Uterus (tissue), 4 donors: ENCODE data around the gene ADRA2C. TPM values are rescaled to one million over a fixed set of nuclear protein-coding genes. Genes with fewer than 3 reads are reported as not detected.

ENCODE experiments used
- DNase-seq, 2 donors: peaks; one replicate each; pipeline ENCODE4 v3.0.0-alpha.2; 2019 to 2020
- H3K27ac ChIP-seq, 2 donors: fragments of 200-600 bp; sonication (generic); 1 replicate in 1 of 2; 2 replicates in 1 of 2; pipeline ENCODE4 v1.5.1; 2016 to 2018
- H3K27me3 ChIP-seq, 2 donors: fragments of 200-600 bp; sonication (generic); one replicate each; pipeline ENCODE4 v1.5.1; 2018 to 2019; ENCODE audit warnings: control low read depth in 1 of 2
- H3K36me3 ChIP-seq, 2 donors: fragments of 200-600 bp; sonication (generic); one replicate each; pipeline ENCODE4 v1.5.1; 2019; ENCODE audit warnings: control low read depth in 1 of 2
- H3K4me1 ChIP-seq, 2 donors: fragments of 200-600 bp; sonication (generic); one replicate each; pipeline ENCODE4 v1.5.1; 2018 to 2019; ENCODE audit warnings: control low read depth in 1 of 2
- H3K4me3 ChIP-seq, 2 donors: fragments of 200-600 bp; sonication (generic); 1 replicate in 1 of 2; 2 replicates in 1 of 2; pipeline ENCODE4 v1.5.1; 2018 to 2019; ENCODE audit warnings: mild to moderate bottlenecking in 1 of 2
- H3K9me3 ChIP-seq, 2 donors: fragments of 200-600 bp; sonication (generic); one replicate each; pipeline ENCODE4 v1.5.1; 2019; ENCODE audit warnings: control low read depth in 1 of 2
- POLR2A ChIP-seq, 2 donors: fragments of 450-650 bp; IDR thresholded peaks; one replicate each; pipeline ENCODE4 v1.6.1; 2016; ENCODE audit warnings: antibody characterized with exemption in 2 of 2, mild to moderate bottlenecking in 1 of 2, moderate library complexity in 1 of 2
- intact Hi-C: fragments of 100-400 bp; cut with DNase I; formaldehyde crosslinking; loops from one replicate; pipeline ENCODE4 v1.15.1; 2023; ENCODE audit warnings: low total_unique reads
- total RNA-seq, 4 donors: library from RNA; depleted of rRNA in 3 of 4; stranded (reverse); fragments of >200 nt in 3 of 4; gene quantifications; one replicate each; pipeline versions ENCODE4 v1.1.0 to v1.2.4, GENCODE V29; 2014 to 2023
- TF ChIP-seq, protein P1 (sequence below), 4 experiments: fragments of 200-600 bp in 2 of 4; fragments of 450-650 bp in 2 of 4; sonication (generic) in 2 of 4; IDR thresholded peaks; one replicate each; pipeline ENCODE4 v1.5.1; 2016 to 2019; ENCODE audit warnings: antibody characterized with exemption in 4 of 4, mild to moderate bottlenecking in 2 of 4, moderate library complexity in 1 of 4
- donor health status: DM: yes; HTN: yes; CAD: no.

Gene ADRA2C
- total RNA-seq, 4 donors from 2014 or later, result 4.1 to 75.0 (median 24.7) TPM

DNA sequence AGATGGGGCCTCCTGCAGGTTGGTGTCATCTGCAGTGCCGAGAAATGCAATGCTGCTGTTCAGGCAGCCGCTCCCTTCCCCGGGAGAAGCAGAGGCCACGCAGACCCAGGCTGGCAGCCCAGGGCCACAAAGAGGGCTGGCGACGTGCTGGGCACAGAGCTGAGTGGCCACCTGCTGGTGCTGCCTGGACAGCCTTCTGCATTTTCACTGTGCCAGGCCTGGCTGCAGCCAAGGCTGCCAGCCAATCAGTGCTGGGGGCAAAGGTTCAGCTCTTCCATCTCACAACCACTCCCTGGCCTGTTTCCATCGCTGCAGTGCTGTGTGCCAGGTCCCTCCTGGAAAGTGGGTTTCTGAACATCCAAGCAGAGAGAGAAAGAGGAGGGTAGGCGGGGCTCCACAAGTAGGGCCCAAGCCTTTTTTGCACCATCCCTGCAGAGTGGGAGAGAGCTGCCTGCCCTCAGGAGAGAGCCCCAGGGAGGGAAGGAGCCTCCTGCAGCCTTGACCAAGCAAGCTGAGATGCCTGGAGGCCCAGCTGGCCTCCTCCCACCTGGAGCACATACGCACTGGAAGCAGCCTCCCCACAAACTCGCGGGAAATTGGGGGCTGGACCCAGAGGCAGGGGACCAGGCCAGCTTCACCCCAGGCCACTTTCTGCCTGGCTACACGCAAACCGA, 20.1 kb downstream of the ADRA2C start:
- DNase-seq, result no peak
- Histone ChIP-seq H3K27me3 (no peaks in the 10 kb centered on the region), H3K27ac (no peak overlapping the region), H3K36me3 (no peaks in the 10 kb centered on the region), H3K9me3 (no peaks in the 10 kb centered on the region), H3K4me1 (no peaks in the 10 kb centered on the region), H3K4me3 (no peak overlapping the region)
- intact Hi-C loops, result no loop called here
- no peak for TF ChIP-seq POLR2A (IDR thresholded peaks at IDR 0.05)
- TF ChIP-seq, protein P1, sequence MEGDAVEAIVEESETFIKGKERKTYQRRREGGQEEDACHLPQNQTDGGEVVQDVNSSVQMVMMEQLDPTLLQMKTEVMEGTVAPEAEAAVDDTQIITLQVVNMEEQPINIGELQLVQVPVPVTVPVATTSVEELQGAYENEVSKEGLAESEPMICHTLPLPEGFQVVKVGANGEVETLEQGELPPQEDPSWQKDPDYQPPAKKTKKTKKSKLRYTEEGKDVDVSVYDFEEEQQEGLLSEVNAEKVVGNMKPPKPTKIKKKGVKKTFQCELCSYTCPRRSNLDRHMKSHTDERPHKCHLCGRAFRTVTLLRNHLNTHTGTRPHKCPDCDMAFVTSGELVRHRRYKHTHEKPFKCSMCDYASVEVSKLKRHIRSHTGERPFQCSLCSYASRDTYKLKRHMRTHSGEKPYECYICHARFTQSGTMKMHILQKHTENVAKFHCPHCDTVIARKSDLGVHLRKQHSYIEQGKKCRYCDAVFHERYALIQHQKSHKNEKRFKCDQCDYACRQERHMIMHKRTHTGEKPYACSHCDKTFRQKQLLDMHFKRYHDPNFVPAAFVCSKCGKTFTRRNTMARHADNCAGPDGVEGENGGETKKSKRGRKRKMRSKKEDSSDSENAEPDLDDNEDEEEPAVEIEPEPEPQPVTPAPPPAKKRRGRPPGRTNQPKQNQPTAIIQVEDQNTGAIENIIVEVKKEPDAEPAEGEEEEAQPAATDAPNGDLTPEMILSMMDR (IDR thresholded peaks at IDR 0.05), result no peak

DNA sequence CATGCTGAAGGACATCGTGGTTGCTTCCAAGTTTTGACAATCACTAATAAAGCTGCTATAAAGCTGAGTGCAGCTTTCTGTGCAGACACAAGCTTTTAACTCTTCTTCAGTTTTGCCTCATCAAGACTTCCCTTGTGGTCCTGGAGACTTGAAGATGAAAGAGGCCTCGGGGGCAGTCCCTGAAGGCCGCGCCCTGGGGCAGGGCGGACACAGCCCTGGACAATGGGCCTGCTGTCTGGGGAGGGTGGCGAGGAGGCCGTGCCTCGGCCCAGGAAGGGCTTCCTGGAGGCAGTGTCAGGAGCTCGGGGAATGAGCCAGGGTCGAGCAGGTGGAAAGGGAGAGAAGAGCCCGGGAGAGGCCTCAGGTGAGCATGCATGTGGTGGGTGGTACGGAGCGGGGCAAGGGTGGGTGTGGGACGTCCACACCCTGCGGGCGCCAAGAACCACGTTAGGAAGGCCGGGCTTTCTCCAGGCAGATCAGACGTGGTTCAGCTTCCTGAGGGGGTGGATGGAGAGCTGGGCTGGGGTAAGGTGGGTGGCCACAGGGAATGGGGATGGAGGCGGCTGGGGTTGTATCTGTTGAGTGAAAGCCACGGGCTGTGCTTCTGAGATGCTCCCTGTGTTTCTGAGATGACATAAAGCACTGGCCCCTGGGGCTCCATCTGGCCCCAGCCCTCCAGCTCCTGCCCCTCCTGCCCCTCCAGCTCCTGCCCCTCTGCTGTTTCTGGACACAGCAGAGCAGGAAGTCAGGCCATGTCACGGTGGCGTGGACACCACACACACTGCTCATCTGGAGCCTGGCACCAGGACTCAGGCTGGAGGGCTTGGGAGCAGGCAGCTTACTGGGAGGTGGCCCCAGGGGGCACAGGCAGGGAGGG, 21.5 kb downstream of the ADRA2C start:
- TF ChIP-seq, protein P1 (IDR thresholded peaks at IDR 0.05), result no peak
- no peak for TF ChIP-seq POLR2A (IDR thresholded peaks at IDR 0.05)

DNA sequence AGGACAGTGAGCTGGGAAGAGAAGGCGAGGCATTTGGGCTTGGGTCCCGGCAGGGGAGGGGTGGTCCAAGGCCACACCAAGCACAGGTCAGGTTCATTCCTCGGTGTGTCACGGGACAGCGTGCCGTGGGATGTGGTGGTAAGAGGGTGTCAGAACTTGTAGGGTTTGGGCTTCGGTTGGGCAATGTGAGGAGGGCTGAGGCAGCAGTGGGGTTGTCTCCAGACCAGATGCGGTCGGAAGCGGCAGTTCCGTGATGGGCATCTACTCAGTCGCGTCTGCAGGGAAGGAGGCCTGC, 22.1 kb downstream of the ADRA2C start:
- Histone ChIP-seq H3K27ac (no peak overlapping the region), H3K4me3 (no peak overlapping the region), H3K9me3 (no peaks in the 10 kb centered on the region), H3K4me1 (no peaks in the 10 kb centered on the region), H3K27me3 (no peaks in the 10 kb centered on the region), H3K36me3 (no peaks in the 10 kb centered on the region)
- no peak for DNase-seq
- no peak for TF ChIP-seq POLR2A (IDR thresholded peaks at IDR 0.05)
- TF ChIP-seq, protein P1 (IDR thresholded peaks at IDR 0.05), result no peak
- intact Hi-C loops, result no loop called here

More for the DNA sequence above, 21.5 kb downstream of the ADRA2C start:
- H3K4me3 ChIP-seq, result no peak overlapping the region
- H3K4me1 ChIP-seq, result no peaks in the 10 kb centered on the region
- intact Hi-C loops, result no loop called here
- H3K36me3 ChIP-seq, result no peaks in the 10 kb centered on the region
- no peak for DNase-seq
- H3K9me3 ChIP-seq, result no peaks in the 10 kb centered on the region
- H3K27ac ChIP-seq, result no peak overlapping the region
- H3K27me3 ChIP-seq, result no peaks in the 10 kb centered on the region

DNA sequence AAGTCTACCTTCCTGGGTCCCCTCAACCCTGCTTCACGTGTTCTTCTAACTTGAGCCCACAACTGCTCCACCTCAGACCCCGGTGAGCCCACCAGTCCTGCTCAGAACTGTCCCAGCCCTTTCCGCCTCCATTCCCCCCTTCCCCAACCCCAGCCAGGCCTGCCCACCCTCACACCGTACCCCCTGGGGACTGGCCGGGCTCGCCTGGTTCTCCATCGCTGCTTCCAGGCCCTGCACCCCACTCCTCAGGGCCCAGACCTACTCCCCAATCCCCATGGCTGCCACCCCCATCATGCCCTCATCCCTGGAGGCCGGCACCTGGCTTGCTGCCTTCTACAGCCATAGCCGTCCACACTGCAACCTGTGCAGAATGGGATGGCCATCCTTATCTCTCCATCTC, 23.4 kb downstream of the ADRA2C start:
- TF ChIP-seq POLR2A (IDR thresholded peaks at IDR 0.05), result no peak
- TF ChIP-seq, protein P1 (IDR thresholded peaks at IDR 0.05), result no peak
- Histone ChIP-seq H3K9me3 (no peaks in the 10 kb centered on the region), H3K27ac (no peak overlapping the region), H3K36me3 (no peaks in the 10 kb centered on the region), H3K4me3 (no peak overlapping the region), H3K4me1 (no peaks in the 10 kb centered on the region), H3K27me3 (no peaks in the 10 kb centered on the region)
- no peak for DNase-seq
- intact Hi-C loops, result no loop called here

DNA sequence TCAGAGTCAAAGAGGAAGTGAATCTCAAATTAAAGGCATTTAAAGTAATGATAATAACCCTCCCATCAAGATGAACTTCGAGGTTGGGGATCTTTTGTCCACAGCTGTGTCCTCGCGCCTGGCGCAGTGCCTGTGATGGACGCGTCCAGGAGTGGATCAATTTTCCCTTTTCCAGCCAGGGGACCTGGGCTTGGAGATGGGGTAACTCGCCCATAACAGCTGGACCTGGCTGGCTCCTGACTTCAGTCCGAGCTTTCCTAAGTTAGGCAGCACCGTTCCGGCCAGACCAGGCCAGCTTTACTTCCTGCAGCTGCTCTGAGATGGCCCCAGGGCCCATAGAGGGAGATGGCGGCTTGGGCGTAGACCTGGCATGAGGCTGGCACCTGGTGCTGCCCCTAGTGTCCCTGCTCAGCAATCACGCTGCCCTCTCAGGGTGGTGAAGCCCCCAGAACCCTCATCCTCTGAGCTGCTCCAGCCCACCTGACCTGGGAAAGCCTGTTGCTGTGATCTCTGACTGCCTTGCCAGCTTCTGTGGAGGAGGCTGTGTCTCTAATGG, 23.9 kb downstream of the ADRA2C start:
- TF ChIP-seq, protein P1 (IDR thresholded peaks at IDR 0.05), result no peak
- no peak for TF ChIP-seq POLR2A (IDR thresholded peaks at IDR 0.05)
- Histone ChIP-seq H3K36me3 (no peaks in the 10 kb centered on the region), H3K27ac (no peak overlapping the region), H3K4me3 (no peak overlapping the region), H3K4me1 (no peaks in the 10 kb centered on the region), H3K9me3 (no peaks in the 10 kb centered on the region), H3K27me3 (no peaks in the 10 kb centered on the region)
- no peak for DNase-seq
- intact Hi-C loops, result no loop called here
